Activated gamma-delta T cell treated with Interleukin-2 at 50 U/mL for 16 hours (primary cell): ENCODE results near the gene GARNL3.

Source experiments
- DNase-seq: peaks from one replicate; pipeline ENCODE4 v3.0.0-alpha.2; 2020

Gene GARNL3

DNA sequence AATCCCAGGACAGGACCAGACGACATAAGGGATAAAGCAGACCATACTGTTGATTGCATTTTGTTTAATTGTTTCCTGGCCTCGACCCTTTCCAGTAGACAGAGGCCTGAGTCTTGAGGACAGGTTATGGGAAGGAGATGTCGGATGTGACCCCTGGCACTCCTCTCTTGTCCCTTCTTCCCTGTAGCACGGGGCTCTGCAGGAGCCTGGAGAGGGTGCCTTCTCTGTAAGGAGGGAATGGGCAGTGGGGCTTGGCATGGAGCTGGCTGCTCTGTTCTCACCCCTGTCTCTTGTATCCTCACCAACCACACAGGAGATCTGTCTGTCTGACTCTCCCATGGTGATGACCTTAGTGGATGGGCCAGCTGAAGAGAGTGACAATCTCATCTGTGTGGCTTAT lies 92.3 kb downstream of the GARNL3 start:
- no peak for DNase-seq

DNA sequence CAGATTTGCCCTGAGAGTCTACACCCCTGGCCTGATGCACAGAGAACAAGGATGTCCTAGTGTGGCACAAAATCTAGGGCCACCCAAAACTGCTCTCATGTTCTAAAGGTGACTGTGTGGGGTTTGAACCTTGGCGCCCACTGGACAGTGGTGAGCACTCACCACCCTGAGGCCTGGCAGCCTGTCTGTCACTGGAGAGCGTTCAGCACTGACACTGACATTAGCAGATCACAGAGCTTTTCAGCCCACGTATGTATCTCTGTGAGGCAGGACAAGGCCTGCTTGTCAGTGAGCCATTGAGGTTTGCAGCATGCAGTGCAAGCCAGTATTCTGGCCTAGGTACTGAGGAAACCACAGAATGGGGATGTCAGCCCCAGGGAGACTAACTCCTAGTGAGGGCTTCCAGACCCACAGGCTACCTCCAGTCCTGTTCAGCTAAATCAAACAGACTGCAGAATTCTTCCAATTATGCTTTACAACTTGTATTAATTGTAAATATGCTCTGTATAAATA lies 93.5 kb downstream of the GARNL3 start:
- DNase-seq = no peak

DNA sequence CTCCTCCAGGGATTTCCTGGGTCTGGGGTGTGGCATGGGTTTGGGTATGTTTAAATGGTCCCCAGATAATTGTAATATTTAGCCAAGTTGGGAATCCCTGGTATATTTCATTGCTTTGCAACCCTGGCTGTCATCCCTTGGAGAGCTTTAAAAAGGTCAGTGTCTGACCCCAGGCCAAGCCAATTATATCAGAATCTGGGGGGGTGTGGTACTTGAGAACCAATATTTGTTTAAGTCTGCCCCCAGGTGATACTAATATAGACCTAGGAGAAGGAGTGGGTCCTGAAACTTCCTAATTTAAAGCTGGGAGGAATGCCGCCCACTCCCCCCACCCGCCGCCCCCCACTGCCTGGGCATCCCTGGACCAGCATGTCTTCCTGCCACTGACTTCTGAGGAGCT lies 94.2 kb downstream of the GARNL3 start:
- DNase-seq = no peak

DNA sequence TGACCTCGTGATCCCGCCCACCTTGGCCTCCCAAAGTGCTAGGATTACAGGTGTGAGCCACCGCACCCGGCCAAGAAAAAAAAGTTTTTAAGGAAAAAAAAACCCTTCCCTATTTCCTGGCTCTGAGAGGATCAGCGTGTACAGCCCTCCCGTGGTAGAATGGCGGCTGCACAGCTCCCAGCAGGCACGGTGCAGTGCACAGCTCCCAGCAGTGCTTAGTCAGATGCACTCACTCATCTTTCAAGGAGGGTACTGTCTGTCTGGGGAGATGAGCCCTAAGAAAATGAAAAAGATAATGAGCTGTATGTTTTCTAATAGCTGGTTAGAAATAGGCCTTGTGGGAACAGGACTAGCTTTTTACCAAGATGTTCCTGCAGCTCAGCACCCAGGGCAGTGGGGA lies 95.7 kb downstream of the GARNL3 start:
- DNase-seq = no peak

DNA sequence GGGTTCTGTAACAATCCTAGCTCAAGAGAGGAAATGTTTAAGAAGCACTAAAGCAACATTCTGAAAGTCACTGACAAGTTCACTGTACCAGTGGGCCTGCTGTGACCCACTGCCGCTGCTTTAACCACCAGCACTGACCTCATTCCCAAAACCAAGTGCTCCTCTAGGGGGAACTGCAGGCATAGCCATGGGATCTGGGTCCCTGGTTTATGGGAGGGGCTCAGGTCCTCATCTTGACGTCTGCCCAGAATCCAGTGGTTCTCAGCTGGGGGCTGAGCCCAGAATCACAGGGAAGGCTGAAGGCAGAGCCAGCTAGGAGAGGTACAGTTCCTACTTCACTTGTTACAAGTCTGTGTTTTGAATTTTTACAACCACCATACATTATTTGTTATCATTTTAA lies 96.3 kb downstream of the GARNL3 start:
- DNase-seq = no peak

DNA sequence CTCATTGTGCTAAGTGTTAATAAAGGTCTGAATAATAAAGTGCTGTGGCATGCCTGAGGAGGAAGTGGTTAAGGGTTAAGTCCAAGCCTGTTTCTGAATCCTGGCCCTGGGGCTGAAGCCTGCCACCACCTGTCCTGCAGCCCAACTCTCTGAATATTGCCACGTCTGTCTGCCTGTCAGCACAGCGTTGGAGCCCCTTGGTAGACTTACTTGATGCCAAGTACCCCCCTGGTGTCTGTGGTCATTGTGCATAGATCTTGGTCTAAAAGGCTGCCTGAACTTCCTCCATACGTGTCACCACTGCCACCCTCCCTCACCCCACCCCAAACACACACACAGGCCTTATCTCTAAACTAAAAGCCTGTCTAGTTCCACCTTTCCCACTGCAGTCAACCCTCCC lies 97.0 kb downstream of the GARNL3 start:
- no peak for DNase-seq

DNA sequence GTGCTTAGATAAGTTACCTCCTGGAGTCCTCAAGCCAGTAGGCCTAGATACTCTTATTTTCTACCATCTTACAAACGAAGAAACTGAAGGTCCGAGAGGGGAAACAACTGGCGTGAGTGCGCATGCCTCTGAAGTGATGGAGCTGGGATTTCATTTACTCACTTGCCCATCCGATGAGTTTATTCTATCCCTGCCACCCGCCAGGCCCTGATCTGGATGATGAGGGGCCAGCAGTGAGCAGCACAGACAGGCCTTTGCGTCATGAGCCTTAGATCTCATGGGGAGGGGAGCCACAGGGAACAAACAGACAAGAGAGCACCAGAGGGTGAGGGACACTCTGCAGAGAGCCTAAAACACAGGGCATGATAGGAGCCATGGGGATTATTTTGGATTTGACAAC lies 98.3 kb downstream of the GARNL3 start:
- no peak for DNase-seq

DNA sequence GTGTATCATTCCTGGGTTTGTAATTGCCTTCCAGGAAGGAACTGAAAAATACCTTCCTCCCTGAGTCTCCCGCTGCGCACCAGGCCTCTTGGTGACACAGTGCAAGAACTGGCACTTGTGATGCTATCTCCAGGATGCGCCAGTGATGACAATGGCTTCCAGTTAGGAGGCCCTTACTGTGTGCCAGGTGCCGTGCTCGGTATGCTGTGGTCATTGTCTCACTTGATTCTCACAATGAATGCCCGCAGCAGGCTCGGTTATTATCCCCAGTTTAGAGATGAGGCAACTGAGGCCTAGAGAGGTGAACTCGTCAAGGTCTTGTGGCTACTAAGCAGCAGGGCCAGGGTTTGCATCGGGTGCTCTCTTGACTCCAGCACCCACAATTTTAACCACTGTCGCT lies 100.9 kb downstream of the GARNL3 start:
- no peak for DNase-seq

DNA sequence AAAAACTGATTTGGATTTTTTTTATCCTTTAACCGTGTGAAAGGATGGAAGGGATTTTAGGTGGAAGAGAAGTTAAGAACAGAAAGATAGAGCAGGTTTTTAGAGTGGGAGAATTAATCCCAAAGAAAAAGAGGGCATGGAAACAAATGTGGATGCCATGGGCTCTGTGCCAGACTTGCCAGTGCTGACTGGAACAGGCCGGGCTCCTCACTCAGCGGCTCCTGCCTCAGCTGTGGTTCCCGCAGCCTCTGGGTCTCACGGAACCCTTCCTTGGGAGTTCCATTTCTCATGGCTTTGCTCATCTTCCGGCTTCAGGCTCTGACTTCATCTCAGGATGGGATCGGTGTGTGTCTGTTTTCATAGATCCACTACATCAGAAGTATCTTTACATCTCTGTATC lies 102.0 kb downstream of the GARNL3 start:
- DNase-seq = no peak

DNA sequence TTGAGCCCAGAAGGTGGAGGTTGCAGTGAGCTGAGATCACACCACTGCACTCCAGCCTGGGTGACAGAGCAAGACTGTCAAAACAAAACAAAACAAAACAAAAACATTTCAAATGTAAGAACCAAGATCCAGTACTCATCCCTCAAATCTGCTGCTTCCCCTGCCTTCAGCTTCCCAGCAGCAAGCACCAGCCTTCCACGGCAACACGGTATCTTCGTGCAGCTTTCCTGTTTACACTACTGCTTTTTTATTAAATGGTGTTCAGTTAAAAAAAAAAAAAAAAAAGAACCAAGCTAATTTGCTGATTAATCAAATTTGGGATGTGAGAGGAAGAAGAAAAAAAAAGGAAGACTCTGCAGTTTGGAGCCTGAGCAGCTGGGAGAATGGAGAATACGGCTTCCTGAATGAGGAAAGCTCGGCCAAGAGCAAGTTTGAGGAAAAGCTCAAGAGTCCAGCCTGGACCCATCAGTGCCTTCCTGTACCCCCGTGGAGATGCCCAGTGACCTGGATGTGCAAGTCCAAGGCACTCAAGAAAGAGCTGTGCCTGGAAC lies 104.4 kb downstream of the GARNL3 start:
- no peak for DNase-seq

DNA sequence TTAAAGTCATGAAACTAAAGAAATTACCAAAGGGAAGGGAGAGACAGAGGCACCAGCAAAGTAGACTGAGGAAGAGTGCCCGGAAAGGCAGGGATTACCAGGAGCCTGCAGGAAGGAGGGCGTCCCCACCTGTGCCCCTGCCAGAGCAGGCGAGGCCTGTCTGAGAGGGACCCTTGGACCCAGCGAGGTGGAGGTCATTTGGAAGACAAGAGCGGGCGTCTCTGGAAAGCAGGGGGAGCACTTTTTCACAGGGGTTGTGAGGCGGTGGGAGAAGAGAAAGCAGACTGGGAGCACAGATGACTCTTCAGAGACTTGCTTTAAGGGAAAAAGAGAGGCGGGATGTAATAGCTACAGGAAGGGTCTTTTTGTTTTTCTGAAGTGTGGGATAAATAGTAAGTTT lies 104.9 kb downstream of the GARNL3 start:
- no peak for DNase-seq

DNA sequence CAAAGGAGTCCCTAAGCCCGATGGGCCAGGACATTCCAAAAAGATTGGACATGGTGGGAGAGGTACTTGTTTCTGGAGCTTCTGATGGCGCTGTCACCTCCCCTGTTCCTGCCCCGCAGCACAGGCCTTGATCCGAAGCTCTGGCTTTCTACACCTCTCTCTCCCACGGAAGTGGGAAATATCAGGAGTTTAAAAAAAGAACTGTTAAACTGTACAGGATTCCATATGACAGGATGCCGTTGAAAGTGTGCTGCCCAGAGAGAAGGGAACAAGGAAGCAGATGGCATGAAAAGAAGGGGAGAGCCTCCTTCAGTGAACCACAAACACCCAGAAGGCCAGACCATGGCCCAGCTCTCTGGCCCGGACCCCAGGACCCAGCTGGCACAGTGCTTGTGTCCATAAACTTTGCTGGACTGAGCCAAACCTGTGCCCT lies 105.6 kb downstream of the GARNL3 start:
- DNase-seq = no peak

DNA sequence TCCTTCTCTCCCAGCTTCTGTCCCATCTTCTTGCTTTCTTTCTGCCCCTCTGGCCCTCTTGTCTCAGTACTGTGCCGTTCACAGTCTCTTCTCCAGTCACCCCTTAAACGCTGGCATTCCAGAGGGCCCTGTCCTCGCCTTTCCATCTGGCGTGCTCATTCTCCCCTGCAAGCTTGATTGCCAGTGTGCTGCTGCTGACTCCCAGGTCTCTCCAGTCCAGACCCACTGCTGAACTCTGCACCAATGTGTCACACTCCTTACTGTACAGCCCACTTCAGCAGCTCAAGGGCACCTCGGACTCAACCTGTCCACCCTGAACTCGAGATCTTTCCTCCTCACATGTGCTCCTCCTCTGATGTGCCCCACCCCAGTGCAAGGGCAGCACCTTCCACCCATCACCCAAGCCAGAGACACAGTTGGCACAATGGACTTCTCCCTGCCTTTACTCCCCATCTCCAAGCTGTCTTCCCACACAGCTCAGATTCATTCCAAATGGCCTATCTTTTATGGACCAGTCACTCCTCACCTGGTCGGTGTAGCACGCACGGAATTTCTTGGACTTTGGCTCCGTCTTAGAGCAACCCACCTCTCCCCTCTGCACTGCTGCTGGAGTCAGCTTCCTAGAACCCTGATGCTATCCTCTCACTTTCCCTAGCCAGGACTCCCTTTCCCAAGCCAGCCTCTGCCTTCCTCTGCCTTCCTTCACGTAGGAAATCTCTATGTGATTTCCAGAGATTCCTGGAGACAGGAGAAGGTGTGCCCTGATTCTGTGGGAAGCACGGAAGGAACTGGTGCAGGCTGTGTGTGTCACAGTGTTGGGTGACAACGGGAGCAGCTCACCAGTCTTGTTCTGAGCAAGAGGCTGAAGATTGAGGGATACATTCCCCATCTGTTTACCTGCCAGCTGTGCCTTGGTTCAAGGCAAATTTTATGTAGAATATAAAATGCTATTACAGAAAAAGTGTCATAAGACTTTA lies 106.4 kb downstream of the GARNL3 start:
- no peak for DNase-seq

DNA sequence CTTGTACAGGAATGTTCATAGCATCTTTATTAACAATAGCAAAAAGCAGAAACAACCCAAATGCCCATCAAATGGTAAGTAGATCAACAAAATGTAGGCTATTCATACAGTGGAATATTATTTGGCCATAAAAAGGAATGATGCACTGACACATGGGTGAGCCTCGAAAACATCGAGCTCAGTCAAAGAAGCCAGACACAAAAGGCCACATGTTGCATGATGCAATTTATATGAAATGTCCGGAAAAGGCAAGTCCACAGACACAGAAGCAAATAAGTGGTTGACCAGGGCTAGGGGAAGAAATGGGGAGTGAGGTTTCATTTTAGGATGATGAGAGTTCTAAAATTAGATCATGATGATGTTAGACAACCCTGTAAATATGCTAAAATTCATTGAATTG lies 115.9 kb downstream of the GARNL3 start:
- no peak for DNase-seq

DNA sequence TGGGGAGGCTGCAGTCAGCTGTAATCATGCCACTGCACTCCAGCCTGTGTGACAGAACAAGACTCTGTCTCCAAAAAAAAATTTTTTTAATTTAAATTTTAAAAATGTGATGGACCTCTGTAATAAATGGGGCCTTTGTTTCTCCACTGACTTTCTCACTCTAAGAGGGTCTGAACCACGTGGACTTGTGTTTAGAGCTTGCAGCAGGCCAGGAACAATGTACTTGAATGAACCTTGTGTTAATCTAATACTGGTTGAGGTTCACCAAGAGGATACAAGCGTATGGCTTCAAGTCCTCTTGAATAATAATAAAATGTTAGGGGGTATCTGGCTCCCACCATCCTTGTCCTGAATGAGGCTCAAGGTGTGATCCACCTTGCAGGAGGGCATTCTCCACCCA lies 118.0 kb downstream of the GARNL3 start:
- no peak for DNase-seq

DNA sequence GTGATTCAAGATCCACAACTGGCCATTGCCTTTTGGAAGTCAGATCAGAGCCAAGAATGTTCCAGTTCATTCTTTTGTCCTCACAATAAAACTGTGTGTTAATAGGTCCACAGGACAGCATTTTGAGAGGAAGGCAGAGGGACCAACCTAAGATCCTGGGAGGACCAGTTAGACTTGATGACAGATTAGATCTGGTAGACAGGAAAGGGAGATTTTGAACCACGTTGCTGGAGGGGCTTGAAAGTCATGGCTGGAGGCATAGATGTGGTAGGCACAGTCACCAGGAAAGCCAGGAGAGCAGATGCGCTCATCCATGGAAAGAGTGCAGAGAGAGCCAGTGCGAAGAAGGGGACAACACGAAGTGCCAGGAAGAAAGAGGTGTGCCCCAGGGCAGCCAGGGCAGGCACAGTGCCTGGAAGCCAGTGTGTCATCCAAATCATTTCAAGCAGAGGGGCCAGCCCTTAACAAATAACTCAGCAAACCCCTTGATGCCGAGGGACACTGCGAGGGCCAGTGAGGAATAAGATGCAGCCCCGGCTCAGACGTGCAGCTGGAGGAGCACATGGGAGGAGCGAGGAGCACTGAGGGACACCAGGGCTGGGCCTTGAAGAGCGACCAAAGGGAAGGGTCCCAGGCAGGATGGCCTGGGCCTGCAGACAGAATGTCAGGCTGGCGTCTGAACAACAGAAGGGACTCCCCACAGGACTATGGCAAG lies 119.6 kb downstream of the GARNL3 start:
- DNase-seq = no peak

DNA sequence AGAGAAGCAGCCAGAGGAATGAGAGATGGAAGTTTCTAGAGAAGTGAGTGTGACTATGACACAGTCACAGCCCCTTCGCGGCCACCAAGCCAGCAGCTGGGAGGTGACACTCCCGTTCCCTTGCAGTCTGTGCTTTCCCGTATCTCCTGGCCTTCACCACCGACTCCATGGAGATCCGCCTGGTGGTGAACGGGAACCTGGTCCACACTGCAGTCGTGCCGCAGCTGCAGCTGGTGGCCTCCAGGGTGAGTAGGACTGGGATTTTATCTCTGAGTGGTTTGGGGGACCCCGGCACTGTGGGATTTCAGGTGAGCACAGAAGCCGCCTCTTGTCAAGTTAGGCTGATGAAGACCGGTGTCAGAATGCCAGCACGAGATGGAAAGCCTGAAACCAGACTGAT lies 120.3 kb downstream of the GARNL3 start:
- no peak for DNase-seq

DNA sequence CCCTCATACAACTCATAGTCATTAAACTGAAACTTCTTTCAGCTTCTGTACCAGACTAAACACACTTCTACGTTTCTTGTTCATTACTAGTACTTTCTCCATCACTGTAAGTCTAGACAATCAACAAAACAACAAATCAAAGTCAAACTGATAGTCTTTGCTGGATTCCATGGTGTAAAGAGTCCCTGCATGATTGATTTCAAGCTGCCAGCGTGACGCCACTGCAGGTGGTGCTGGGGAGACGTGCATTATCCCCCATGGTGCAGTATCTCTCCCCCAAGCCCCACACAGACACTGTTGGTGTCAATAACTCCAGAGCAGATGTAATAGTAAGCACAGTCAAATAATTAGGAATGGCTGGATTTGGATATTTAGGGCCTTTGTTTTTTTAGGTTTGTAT lies 121.7 kb downstream of the GARNL3 start:
- DNase-seq = no peak

DNA sequence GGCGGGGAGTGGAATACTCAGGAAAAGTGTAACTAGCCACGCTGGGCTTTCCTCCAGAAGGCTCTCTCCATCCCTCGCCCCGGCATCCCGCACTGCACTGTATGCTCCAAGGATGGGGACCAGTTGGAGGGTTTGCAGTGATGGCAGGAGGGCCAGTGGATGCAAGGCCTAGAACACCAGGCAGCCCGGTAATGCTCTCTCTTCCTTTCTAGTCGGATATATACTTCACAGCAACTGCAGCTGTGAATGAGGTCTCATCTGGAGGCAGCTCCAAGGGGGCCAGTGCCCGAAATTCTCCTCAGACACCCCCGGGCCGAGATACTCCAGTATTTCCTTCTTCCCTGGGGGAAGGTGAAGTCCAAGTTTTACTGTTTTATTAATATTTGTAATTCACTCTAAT lies 122.4 kb downstream of the GARNL3 start:
- no peak for DNase-seq

DNA sequence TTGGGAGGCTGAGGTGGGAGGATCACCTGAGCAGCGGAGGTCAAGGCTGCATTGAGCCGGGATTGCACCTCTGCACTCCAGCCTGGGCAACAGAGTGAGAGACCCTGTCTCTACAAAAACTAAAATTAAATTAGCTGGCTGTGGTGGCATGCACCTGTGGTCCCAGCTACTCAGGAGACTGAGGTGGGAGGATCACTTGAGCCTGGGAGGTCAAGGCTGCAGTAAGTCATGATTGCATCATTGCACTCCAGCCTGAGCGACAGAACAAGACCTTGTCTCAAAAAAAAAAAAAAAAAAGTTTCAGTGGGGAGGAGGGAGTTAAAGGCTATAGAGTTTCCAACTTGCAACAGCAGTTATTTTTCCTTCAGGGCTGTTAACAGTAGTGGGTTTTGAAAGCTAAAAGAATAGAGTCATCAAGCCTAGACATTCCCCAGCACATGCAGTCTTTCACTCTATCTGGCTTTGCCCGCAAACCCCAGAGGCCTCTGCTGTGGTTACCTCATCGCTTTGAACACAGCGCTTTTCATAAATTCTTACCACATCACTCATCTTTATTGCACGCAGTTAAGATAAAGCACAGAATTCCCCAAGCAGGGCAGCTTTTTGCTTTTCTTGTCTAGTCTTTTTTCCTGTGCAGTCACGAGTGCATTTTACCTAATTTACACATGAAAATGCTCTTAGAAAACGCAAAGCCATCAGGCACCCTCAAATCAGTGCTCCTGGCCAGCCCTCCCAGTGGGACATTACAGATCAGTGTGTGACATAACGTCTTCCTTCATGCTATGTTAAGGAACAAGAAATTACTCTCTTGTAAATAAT lies 123.7 kb downstream of the GARNL3 start:
- peak; percentile 82 for DNase-seq

DNA sequence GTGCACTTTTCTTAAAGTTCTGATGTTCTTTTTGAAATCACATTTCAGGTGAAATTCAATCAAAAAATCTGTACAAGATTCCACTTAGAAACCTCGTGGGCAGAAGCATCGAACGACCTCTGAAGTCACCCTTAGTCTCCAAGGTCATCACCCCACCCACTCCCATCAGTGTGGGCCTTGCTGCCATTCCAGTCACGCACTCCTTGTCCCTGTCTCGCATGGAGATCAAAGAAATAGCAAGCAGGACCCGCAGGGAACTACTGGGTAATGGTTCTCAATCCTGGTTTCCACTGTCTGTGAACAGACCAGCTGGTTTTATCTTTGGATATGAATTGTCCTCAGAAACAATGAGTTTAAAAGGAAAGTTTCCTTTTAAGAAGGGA lies 124.3 kb downstream of the GARNL3 start:
- no peak for DNase-seq

DNA sequence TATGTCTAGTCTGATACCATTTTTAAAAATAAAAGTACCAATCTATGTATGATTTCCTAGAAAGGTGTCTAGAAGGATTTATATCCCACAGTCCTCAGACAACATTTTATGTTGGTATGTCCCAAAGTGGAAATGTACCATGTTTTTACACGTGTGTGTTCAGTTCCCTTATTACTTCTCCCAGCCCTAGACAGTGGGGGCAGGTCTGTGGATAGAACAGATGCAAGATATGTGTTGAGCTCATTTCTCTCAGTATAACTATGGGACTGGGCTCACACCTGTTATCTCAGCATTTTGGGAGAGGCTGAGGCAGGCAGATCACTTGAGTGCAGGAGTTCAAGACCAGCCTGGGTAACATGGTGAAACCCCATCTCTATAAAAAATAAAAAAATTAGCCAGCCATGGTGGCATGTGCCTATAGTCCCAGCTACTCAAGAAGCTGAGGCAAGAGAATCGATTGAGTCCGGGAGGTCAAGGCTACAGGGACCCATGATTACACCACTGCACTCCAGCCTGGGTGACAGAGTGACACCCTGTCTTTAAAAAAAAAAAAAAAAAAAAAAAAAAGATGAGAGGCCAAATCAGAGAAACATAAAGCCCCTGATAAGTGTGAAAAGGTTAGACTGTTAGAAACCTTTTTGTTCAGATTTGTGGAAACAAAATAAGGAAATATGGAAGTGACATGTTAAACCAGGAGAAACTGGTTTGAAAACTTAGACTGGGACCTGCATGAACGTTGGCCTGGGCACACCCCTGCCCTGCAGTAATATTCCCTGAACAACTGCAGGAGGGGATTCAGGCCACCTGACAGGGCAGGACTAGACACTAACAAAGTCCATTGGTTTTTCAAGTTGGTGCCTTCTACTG lies 125.0 kb downstream of the GARNL3 start:
- DNase-seq = no peak
